Stimulated activated CD4-positive, alpha-beta T cell treated with anti-CD3 and anti-CD28 coated beads, Interleukin-1b, Interleukin-23, amount 100 ng/mL, for 48 hours (primary cell): Measurements from ENCODE around the gene CST4.
A peak's percentile ranks its signal among the peaks of the same experiment; 100 is the strongest.
"Not testable (repeated sequence)": the region's sequence is repeated elsewhere in the genome, so short reads cannot be mapped to it uniquely, and the experiment has no call there.

Experiments
- DNase-seq: peaks from one replicate; pipeline ENCODE4 v3.0.0-alpha.2; 2020

CST4 gene

DNA sequence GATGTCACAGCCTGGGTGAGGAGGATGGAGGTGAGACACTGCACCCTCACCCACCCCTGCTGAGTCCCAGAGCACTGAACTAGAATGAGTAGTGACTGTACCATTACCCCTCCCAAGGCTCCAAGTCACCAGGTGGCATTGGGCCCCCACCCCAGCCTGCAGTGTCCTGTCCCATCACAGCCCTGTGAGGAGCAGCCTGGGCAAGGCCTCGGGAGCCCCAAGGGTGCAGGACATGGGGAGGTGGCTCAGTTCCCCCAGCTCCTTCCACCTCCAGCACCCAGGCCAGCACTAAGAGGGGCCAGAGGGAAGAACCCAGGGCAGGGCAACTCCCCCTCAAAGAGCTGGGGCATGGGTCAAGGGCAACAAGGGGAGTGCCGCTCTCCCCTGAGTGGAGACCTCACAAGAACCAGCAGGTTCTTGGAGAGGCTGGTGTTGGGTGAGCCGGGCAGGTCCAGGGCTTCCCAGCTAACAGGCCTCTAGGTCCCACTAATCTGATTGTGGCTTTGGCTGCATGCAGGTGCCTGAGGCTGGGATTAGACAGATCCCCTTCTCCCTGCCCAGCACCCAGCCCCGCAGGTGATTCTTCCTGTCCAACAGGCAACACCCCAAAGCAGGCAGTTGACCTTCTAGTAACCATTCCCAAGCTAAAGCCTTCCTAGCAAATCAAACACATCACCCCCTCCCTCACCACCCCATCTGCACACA lies 2.6 kb downstream of the CST4 start:
- DNase-seq, result no peak

DNA sequence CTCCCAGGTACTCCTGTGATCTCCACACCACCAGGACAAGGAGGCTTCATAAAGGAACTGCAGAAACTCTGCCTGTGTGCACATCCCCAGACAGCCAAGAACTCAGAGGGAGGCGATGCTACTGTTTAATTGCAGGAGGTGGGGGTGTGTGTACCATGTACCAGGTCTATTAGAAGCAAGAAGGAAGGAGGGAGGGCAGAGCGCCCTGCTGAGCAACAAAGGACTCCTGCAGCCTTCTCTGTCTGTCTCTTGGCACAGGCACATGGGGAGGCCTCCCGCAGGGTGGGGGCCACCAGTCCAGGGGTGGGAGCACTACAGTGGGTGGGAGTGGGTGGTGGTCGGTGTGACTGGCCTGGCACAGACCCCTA lies 3.3 kb downstream of the CST4 start:
- DNase-seq, result not testable (repeated sequence)

GRCh38 chr20:23684261-23684660 lies 4.6 kb downstream of the CST4 start:
- no peak for DNase-seq

DNA sequence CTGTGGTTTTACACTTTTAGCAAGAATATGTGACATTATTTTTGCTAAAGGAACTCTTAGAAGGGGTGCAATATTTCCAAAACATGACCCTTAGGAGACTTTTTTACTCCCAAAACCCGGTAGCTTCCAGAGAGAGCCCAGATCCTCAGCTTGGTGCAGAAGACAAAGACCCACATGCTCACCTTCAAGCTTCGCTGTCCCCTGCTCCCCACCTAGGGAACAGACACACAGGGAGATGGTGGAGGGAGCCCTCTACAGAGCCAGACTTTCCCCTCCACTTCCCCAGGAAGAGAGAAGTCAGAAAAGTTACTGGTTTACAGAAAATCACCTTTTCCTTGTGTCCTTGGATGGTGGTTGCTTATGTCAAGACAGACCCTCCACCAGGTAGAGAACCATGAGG lies 5.0 kb downstream of the CST4 start:
- no peak for DNase-seq

GRCh38 chr20:23683281-23683680 lies 5.6 kb downstream of the CST4 start:
- DNase-seq, result no peak

- DNase-seq, result no peak
Measured at GRCh38 chr20:23680146-23680545, 8.7 kb downstream of the CST4 start.

DNA sequence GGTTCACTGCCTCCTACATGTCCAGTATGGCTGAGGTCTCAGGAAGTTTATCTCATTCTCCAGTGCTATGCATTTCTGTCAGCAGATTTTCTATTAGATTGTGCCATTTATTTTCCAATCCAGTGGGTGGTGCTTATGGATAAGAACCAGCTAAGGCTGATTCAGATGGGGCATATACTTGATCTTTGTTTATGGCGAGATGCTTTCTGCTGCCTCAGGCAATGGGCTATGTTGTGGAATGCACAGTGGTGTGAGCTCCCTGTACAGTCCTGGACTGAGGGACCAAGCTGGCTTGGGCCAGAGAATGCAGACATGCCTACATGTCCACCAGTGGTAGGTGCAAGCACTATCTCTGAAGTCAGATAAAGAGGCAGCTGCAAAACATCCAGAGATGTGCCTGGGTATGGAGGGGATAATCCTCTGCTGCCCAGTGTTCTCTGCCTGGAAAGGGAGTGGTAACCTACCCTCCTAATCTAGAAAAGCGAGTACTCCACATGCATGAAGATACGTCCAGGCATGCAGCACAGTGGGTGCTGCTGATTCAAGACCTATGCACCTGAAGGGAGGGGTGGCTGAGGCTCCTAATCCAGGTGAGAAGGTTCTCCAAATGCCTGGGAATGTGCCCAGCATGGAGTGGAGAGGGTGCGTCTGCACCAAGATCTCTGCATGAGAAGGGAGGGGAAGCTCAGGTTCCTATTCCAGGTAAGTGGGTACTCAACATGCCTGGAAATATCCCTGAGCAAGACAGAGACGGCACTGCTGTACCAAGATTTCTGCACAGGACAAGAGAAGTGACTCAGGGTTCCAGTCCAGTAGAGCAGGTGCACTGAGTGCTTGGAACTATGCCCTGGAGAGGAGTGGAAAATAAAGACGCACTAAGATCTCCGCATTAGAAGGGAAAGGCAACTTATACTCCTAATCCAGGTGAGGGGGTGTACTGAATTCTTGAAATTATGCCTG lies 9.4 kb downstream of the CST4 start:
- no peak for DNase-seq

GRCh38 chr20:23673209-23673608 lies 15.6 kb downstream of the CST4 start:
- DNase-seq, result no peak

- no peak for DNase-seq
Measured at GRCh38 chr20:23672158-23672557, 16.7 kb downstream of the CST4 start.

DNA sequence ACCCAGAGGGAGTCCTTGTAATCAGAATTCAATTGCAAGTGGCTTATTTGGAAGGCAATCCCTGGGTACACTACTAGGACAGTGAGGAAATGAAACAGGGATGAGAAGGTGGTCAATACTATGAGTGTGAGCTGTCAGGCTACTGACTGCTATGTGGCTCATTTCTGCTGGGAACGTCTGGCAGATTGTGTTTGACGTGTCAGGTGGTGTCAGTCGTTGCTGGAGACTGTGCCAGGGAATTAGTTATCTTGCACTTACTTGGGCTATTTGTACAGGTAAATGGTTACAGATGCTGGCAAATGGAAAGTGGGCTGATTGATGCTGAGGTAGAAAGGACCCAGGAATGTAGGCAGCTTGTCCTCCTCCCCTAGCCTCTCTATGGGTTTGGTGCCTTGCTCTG lies 17.4 kb downstream of the CST4 start:
- DNase-seq, result no peak

DNA sequence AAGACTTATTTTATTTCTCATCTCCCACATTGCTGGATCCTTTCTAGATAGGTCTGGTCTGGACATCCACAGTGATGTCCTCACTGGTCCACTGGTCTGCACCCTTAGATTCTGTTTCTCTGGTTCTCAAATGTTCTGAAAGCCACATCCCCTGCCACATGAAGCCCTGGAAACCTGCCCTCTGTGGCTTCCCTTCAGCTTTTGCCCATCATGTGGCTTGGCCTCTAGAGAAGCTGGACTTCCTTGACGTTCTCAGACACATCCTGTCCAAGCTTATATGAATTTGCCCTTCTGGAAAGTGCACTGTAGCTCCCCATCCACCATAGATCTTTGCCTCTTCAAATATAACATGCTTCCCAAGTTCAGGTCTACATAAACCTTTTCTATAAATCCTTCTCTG lies 18.5 kb downstream of the CST4 start:
- DNase-seq, result no peak

GRCh38 chr20:23669866-23670265 lies 19.0 kb downstream of the CST4 start:
- DNase-seq, result no peak

GRCh38 chr20:23669327-23669726 lies 19.5 kb downstream of the CST4 start:
- DNase-seq, result no peak

DNA sequence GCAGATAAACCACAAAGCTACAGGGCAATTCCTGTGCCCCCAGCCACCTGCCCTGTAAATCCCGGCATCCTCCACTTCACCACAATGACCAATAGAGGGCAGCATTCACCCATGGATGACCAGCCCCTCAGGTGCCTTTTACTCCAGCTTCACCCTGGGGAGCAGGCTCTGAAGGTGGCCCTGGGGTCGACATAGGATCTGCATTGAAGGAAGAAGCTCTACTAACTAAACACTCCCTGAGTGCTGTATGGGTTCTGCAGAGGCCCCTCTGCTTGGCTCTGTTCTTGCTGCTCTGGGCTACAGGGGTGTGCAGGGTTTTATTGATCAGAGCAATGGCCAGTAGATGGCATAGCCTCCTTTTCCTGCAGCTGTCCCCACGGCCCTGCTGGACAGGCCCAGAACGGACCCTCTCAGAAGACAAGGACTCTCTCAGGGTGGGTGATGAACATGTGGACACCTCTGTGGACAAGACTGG lies 20.3 kb downstream of the CST4 start:
- DNase-seq, result peak; percentile 38

GRCh38 chr20:23667666-23668065 lies 21.2 kb downstream of the CST4 start:
- DNase-seq, result no peak

DNA sequence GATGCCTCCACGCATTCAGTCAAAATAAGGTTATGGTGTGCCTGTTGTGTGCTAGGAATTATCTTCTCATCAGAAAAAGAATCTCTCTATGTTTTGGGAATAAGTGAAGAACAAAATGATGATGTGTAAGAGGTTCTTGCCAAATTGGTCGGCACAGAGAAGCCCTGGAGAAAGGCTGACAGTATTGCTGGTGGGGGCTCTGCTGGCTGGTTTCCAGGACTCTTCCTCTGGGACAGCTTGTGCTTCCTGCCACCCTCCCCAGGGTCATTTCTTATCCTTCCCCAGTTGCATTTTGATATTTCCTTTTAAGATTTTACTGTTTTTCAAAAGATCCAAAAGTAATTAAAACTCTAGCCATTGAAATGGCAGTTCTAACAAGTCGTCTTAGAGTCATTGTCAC lies 22.1 kb downstream of the CST4 start:
- no peak for DNase-seq

GRCh38 chr20:23666189-23666588 lies 22.6 kb downstream of the CST4 start:
- DNase-seq, result no peak

DNA sequence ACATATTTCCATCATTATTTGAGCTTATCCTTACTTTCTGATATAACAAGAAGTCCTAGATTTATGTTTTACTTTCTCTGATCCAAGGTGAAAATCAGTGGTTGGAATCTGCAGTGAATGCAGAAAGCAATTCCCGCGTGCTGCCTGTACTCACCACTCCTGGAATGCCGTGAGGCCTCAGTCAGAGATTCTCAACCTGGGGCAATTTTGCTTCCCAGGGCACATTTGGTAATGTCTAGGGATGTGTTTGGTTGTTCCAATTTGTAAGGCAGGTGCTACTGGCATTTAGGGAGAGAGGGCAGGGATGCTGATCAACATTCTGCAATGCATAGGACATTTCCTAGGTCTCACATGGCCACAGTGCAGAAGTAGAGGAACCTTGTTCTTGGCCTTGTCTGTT lies 23.9 kb downstream of the CST4 start:
- no peak for DNase-seq

GRCh38 chr20:23664046-23664445 lies 24.8 kb downstream of the CST4 start:
- not testable (repeated sequence) for DNase-seq

GRCh38 chr20:23663180-23663579 lies 25.7 kb downstream of the CST4 start:
- no peak for DNase-seq

GRCh38 chr20:23662276-23662870 lies 26.5 kb downstream of the CST4 start:
- no peak for DNase-seq

- DNase-seq, result no peak
Measured at GRCh38 chr20:23661002-23661429, 27.8 kb downstream of the CST4 start.

- no peak for DNase-seq
Measured at GRCh38 chr20:23659989-23660837, 28.6 kb downstream of the CST4 start.
